HG03064 (cell line): Measurements from ENCODE around the gene SMCHD1.
"Not testable (repeated sequence)": the region's sequence is repeated elsewhere in the genome, so short reads cannot be mapped to it uniquely, and the experiment has no call there.

ENCODE experiments used
- ATAC-seq: cut with Tn5 transposase; IDR thresholded peaks from one replicate; pipeline ENCODE4 v1.9.1; 2021; ENCODE audit warnings: low read depth; ENCODE audit not compliant: unreplicated experiment

SMCHD1 gene

DNA sequence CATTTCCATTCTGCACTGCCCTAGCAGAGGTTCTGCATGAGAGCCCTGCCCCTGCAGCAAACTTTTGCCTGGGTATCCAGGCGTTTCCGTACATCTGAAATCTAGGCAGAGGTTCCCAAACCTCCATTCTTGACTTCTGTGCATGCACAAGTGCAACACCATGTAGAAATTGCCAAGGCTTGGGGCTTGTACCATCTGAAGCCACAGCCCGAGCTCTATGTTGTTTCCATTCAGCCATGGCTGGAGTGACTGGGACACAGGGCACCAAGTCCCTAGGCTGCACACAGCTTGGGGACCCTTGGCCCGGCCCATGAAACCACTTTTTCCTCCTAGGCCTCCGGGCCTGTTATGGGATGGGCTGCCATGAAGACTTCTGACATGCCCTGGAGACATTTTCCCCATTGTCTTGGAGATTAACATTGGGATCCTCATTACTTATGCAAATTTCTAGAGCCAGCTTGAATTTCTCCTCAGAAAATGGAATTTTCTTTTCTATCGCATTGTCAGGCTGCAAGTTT is 154.2 kb downstream of the SMCHD1 start:
- ATAC-seq, result not testable (repeated sequence)

DNA sequence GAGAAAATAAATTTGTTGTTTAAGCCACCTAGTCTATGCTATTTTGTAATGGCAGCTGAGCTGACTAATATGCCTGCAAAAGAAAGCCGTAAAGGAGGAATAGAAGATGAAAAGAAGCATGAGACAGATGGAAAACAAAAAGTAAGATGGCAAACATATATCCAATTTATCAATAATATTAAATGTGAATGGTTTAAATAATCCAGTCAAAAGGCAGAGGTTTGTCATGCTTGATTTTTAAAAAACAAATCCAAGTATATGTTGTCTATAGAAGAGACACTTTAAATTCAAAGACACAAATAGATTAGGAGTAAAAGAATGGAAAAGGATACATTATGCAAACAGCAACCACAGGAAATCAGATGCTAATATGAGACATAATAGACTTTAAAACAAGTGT is 155.9 kb downstream of the SMCHD1 start:
- ATAC-seq, result no peak

DNA sequence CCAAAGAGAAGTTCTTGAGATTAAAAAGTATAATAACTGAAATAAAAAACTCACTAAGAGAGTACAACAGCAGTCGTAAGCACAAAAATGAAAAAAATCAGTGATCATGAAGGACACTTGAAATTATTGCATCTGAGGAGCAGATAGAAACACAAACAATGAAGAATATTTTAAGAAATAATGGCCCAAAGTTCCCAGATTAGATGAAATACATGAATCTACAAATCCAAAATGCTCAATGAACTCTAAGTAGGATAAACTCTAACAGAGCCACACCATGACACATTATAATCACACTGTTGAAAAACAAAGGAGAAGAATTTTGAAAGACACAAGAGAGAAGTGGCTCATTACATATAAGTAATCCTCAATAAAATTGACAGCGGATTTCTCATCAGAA is 159.4 kb downstream of the SMCHD1 start:
- ATAC-seq, result no peak

DNA sequence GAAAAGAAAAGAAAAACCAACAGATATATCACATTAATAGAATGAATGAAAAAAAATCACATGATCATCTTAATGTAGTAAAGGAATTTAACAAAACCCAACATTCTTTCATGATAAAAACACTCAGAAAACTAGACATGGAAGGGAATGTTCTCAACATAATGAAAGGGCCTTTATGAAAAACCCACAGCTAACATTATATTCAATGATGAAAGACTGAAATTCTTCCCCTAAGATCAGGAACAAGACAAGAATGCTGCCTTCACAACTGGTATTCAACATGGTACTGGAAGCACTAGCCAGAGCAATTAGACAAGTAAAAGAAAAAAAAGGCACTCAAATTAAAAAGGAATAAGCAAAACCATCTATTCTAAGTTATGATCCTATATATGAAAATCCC is 162.8 kb downstream of the SMCHD1 start:
- no peak for ATAC-seq

DNA sequence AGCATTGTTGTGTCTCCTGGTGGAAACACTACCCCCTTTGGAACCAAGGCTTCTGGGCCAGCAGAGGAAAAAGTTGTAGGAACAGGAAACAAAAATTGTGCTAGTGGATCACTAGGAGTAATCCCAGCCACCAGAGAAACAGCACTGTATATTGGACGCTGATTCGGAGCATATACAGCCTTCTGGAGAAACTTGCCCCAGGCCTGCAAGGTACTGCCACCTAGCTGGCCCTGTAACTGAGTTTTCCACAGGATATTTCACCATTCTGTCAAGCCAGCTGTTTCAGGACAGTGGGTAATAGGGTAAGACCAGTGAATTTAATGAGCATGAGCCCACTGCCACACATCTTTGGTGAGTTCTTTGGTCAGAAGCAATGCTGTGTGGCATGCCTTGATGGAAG is 166.2 kb downstream of the SMCHD1 start:
- no peak for ATAC-seq

DNA sequence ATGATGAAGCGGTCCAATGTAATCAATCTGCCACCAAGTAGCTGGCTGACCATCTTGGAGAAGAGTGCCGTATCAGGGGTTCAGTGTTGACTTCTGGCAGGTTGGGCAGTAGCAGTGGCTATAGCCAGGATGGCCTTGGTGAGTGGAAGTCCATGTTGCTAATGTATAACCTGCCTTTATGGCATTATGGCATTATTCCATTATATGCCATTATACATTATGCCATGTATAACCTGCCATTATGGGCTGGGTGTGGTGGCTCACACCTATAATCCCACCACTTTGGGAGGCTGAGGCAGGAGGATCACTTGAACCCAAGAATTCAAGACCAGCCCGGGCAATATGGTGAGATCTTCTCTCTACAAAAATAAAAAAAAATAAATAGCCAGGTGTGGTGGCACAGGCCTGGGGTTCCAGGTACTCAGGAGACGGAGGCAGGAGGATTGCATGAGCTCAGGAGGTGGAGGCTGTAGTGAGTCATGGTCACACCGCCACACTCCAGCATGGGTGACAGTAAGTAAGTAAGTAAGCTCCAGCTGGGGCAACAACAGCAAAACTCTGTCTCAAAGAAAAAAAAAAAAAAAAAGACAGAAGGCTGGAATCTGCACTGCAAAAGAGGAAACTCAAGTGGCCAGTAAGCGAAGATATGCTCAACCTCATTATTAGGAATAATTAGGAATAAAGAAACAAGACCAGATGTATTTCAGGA is 166.8 kb downstream of the SMCHD1 start:
- no peak for ATAC-seq

DNA sequence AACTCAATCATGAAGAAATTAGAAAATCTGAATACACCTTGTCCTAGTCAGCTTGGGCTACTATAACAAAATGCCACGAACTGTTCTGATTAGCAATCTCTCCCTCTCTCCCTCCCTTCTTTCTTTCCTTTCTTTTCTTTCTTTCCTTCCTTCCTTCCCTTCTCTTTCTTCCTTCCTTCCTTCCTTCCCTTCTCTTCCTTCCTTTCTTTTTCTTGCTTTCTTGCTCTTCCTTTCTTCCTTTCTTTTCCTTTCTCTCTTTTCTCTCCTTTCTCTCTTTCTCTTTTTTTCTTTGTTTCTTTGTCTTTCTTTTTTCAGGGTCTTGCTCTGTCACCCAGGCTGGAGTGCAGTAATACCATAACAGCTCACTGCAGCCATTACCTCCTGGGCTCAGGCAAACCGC is 167.7 kb downstream of the SMCHD1 start:
- ATAC-seq, result no peak

DNA sequence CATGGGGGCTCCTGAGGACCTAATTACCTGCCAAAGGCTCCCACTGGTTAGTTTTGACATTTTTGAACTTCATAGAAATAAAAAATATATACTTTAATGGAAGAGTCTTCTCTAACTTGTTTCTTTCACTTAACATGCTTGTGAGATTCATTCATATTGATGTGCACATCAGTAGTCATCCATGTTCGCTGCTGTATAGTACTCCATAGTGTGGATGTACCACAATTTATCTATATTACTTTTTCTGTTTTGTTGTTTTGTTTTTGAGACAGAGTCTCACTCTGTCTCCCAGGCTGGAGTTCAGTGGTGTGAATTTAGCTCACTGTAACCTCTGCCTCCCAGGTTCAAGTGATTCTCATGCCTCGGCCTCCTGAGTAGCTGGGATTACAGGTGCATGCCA is 168.4 kb downstream of the SMCHD1 start:
- no peak for ATAC-seq

DNA sequence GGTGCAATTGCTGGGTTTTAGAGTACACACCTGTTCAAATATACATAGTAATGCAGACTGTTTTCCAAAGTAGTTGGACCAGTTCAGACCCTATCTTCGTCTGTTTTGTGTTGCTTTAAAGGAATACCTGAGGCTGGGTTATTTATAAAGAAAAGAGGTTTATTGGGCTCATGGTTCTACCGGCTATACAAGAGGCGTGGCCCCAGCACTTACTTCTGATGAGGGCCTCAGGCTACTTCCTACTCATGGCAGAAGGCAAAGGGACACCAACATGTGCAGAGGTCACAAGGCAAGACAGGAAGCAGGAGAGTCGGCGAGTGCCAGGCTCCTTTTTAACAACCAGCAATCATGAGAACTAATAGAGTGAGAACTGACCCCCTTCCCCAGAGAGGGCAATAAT is 169.3 kb downstream of the SMCHD1 start:
- ATAC-seq, result no peak

DNA sequence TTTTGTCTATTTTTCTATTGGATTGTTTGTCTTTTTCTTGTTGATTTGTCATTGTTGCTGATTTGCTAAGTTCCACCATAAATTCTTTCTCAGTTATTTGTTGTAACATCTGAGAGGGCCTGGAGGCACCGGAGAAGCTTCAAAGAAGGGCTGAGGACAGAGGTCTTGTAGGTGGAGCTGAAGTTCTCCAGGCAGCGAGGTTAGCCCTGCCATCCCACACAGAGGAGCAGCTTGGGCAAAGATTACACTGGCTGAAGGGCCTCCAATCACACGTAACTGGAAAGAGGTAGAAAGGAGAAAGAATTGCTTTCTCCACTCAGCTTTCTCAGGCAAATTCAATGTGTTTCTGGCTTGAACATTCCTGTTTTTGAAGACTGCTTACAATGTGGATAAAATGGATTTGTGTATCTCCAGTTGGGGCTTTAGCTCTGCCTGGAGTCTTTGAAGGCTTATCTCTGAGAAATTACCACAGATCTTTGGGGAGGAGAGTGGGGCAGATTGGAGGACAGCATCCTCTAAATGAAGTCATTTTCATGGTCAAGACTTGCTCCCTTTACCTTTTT is 170.2 kb downstream of the SMCHD1 start:
- no peak for ATAC-seq

DNA sequence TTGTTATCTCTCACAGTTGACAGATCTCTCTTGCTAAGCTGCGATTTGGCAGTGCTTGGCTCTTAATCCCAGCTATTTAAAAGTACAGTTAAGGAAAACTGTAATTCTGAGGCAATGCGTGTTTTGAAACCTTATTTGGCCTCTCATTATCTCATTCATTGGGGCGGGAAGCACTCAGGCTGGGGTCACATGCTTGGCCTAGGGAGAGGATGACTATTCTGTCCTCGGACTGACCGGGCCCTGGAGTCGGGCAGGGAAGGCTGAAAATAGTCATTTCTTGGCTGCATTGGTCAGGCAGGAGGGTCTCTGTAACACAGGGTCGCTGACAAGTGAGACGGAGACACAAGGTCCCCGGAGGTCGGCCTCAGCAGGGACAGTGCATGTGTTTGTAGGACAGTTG is 171.1 kb downstream of the SMCHD1 start:
- ATAC-seq, result no peak

DNA sequence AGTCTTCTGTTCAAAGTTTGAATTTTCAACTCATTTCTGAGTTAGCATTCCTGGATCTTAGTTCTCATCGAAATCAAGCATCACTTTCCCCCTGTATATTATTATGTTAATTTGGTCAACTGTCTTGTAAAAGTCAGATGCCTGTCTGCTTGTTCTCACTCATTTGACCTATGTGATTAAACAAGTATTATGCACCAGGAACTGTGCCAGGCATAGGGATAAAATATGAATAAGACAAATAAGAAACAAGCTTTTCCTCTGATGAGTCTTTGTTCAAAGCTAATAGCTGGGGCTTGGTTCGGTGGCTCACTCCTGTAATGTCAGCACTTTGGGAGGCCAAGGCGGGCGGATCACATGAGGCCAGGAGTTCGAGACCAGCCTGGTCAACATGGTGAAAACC is 171.5 kb downstream of the SMCHD1 start:
- ATAC-seq, result no peak

DNA sequence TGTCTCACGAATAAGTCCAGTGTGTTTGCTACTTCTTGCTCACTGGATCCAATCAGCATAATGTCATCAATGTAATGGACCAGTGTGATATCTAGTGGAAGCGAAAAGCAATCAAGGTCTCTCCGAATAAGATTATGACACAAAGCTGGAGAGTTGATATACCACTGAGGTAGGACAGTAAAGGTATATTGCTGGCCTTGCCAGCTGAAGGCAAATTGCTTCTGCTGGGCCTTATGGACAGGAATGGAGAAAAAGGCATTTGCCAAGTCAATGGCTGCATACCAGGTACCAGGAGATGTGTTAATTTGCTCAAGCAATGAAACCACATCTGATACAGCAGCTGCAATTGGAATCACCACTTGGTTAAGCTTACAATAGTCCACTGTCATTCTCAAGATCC is 180.6 kb downstream of the SMCHD1 start:
- ATAC-seq, result not testable (repeated sequence)

DNA sequence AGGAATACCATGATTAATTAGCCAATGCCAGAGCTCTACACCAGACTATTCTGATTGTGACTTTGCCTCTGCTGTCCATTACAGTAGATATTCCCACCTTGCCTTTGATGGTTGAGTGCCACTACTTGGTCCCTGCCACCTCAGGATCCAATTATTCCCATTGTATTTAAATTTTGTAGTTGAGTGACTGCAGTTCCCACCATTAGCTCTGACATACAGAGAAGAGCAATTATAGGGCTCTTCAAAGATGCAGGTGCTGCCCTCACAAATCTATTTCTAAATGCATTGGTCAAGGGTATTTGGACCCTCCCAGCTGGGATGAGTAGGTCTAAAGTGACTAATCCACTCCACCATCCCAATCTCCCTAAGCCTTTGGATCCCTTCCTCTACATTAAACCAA is 181.8 kb downstream of the SMCHD1 start:
- not testable (repeated sequence) for ATAC-seq

DNA sequence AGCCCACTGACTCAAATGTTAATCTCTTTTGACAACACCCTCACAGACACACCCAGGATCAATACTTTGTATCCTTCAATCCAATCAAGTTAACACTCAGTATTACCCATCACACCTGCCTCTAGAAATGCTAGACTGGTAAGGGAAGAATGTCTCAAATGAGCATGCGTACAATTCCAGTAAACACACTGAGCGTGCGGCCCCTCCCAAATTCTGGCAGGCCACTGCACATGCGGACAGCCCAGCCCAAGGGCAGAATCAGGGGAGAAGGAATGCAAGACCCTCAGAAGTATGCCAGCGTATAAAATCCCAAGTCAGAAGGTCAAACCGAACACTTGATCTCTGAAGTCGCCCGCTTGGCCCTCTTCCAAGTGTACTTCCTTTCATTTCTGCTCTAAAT is 183.7 kb downstream of the SMCHD1 start:
- no peak for ATAC-seq

DNA sequence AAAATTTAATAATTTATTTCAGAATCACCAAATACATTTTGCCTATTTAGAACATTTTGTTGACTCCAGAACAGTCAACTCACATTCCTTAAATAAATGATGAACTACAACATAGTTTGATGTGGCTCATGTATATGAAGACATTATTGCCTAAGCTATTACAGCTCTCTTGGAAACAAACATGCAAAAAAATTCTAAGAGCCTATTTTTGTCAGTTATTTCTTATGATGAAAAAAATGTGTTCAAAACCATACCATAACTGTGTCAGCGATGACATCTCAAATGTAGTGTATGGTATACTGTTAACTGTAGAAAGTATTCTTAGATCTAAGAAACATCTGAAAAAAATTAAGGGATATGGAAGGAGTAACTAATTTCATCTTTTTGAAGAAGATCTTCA is 185.0 kb downstream of the SMCHD1 start:
- no peak for ATAC-seq

DNA sequence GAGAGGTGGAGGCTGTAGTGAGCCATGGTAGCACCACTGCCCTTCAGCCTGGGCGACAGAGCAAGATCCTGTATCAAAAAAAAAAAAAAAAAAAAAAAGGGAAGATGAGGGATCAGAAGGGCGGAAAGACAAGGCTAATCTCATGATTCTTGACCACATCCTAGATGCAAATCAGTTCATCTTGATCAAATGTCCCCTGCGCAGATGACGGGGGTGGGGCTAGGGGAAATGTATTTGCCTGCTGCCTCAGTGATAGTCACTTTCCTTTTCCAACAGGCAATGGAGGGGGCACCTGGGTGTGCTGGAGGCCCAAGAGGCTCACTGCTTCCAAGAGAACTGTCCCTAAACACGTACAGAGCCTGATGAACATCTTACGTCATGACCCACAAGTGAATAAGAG is 187.6 kb downstream of the SMCHD1 start:
- ATAC-seq, result no peak

DNA sequence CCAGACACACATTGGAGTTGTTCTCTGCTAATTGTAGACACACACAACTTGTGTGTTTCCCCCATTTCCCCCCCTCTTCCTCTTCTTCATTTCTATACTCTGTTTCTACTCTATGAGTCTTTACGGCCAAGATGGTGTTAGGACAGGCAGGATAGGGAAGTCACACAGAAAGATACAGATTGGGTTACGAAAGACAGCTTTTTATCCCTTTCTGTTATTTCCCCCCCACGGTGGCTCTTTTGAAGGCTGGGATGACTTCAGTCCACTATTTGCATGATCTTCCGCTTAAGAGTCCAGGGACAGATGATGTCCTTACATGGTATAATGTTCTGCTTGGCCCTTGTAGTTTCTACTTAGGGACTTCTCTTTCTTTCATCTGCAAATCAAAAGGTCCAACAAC is 189.6 kb downstream of the SMCHD1 start:
- ATAC-seq, result no peak

DNA sequence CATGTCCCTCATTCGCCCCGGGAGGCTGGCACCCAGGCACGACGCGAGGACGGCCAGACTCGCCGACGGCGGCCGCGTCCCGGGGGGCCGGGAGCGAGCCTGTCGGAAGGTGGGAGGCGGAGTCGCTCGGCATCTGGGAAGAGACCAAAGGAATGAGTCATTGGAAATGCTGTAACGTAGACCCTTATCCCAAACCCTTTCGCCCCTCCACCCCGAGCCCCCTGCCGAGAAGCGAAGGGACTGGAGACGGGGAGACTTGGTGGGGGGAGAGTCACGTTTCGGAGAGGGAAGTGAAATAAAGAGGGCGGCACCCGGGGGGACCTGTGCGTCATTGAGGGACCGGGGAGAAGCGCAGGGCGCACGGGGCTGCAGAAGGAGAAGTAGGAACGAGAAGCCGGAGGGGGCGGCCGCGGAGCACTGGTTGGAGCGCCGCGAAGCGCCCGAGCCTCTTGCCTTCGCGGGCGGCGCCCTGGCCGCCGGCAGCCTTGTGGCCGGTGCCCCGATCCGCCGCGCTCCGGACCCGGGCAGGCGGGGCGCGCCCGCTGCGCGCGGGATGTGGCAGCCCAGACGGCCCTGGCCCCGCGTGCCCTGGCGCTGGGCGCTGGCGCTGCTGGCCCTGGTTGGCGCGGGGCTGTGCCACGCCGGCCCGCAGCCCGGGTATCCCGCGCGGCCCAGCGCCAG is 191.2 kb downstream of the SMCHD1 start, which contains the start of gene EMILIN2:
EMILIN2 (plus strand) TSS at position 371 of the 681 bp plus-strand sequence; CDS start at position 554, 183 bp downstream.
- ATAC-seq, result no peak

DNA sequence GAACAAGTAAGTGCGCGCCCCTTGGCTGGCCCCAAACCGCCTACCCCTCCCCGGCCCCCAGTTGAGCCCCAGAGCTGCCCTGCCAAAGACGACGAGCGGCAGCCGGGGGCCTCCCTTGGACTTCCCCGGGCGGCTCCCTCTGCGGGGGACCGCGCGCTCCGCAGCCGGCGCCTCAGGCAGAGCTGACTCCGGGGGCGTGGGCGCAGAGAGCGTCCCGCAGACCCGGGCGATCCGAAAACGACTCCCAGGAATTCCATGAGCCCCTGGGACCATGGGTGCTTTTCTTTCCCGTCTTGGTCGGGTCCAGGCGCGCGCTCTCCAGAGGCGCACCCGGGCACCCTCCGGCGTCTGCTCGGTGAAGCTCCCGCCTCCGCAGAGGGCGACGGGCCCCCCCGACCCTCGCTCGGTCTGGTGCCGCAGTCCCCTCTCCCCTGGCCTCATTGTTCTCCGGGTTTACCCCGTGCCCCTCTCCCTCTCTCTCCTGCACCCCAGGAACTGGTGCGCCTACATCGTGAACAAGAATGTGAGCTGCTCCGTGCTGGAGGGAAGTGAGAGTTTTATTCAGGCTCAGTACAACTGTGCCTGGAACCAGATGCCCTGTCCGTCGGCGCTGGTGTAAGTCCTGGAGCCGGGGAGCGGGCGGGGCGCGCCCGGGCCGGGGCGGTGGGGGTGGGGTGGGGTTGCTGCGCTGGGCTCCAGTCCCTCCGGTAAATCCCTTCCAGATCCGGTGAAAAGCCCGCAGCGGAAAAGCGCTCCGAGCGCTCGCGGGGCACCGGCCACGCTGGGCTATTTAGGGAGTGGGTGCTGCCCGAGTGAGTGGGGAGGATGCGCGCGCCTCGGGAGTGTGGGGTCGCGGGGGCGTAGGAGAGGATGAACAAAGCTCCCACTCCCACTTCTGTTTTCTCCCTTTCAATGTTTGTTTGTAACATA is 192.1 kb downstream of the SMCHD1 start:
- ATAC-seq, result no peak
